Measurements from ENCODE around the gene LMO7. TPM values are rescaled to one million over a fixed set of nuclear protein-coding genes. Genes with fewer than 3 reads are reported as not detected.
A peak's percentile ranks its signal among the peaks of the same experiment; 100 is the strongest.

The LMO7 gene
- total and polyA plus RNA-seq, 2 experiments from 2014 or later = 139 to 232 TPM

GRCh38 chr13:75804054-75804453 is 167.9 kb downstream of the LMO7 start:
- H3K36me3 ChIP-seq = no peaks in the 10 kb centered on the region
- H3K4me3 ChIP-seq = peak overlapping the region; percentile 60
- TF ChIP-seq CTCF (IDR thresholded peaks at IDR 0.05; ENCODE audit: low read depth, low read length) = no peak
- peak overlapping the region; percentile 99 for H3K27ac ChIP-seq
- no peaks in the 10 kb centered on the region for H3K9me3 ChIP-seq (ENCODE audit: low read depth)
- DNase-seq (ENCODE audit: low read depth in 1 of 2, low spot score in 1 of 2) = peak; percentile 9 to 80
- peaks cover 41% of the 10 kb centered on the region for H3K4me1 ChIP-seq (ENCODE audit: low read depth)
- no peaks in the 10 kb centered on the region for H3K27me3 ChIP-seq

- H3K27ac ChIP-seq = peak overlapping the region; percentile 99
- peaks cover 42% of the 10 kb centered on the region for H3K4me1 ChIP-seq (ENCODE audit: low read depth)
- H3K27me3 ChIP-seq = no peaks in the 10 kb centered on the region
- no peak for DNase-seq (ENCODE audit: low read depth in 1 of 2, low spot score in 1 of 2)
- H3K4me3 ChIP-seq = peak overlapping the region; percentile 60
- no peak for TF ChIP-seq CTCF (IDR thresholded peaks at IDR 0.05; ENCODE audit: low read depth, low read length)
- H3K9me3 ChIP-seq (ENCODE audit: low read depth) = no peaks in the 10 kb centered on the region
- no peaks in the 10 kb centered on the region for H3K36me3 ChIP-seq
These were observed 168.5 kb downstream of the LMO7 start for GRCh38 chr13:75804605-75805004.

- Histone ChIP-seq H3K9me3 (ENCODE audit: low read depth) (no peaks in the 10 kb centered on the region), H3K27ac (peak overlapping the region; percentile 99), H3K36me3 (no peaks in the 10 kb centered on the region), H3K4me1 (ENCODE audit: low read depth) (peaks cover 36% of the 10 kb centered on the region), H3K4me3 (peak overlapping the region; percentile 60), H3K27me3 (no peaks in the 10 kb centered on the region)
- peak in 1 of 2 donors; percentile 36 for DNase-seq (ENCODE audit: low read depth in 1 of 2, low spot score in 1 of 2)
- TF ChIP-seq CTCF (IDR thresholded peaks at IDR 0.05; ENCODE audit: low read depth, low read length) = no peak
These were observed 170.0 kb downstream of the LMO7 start for GRCh38 chr13:75806117-75806516.

GRCh38 chr13:75811361-75811760 is 175.2 kb downstream of the LMO7 start:
- Histone ChIP-seq H3K27me3 (no peaks in the 10 kb centered on the region), H3K4me3 (no peak overlapping the region), H3K4me1 (ENCODE audit: low read depth) (peaks cover 32% of the 10 kb centered on the region), H3K36me3 (no peaks in the 10 kb centered on the region), H3K9me3 (ENCODE audit: low read depth) (no peaks in the 10 kb centered on the region), H3K27ac (no peak overlapping the region)
- DNase-seq (ENCODE audit: low read depth in 1 of 2, low spot score in 1 of 2) = no peak
- TF ChIP-seq CTCF (IDR thresholded peaks at IDR 0.05; ENCODE audit: low read depth, low read length) = no peak

- Histone ChIP-seq H3K4me1 (ENCODE audit: low read depth) (peaks cover 31% of the 10 kb centered on the region), H3K4me3 (no peak overlapping the region), H3K27ac (no peak overlapping the region), H3K9me3 (ENCODE audit: low read depth) (no peaks in the 10 kb centered on the region), H3K27me3 (no peaks in the 10 kb centered on the region), H3K36me3 (no peaks in the 10 kb centered on the region)
- no peak for TF ChIP-seq CTCF (IDR thresholded peaks at IDR 0.05; ENCODE audit: low read depth, low read length)
- DNase-seq (ENCODE audit: low read depth in 1 of 2, low spot score in 1 of 2) = no peak
These were observed 175.7 kb downstream of the LMO7 start for GRCh38 chr13:75811841-75812240.

GRCh38 chr13:75812751-75813181 is 176.6 kb downstream of the LMO7 start:
- Histone ChIP-seq H3K36me3 (peaks cover 4% of the 10 kb centered on the region), H3K9me3 (ENCODE audit: low read depth) (no peaks in the 10 kb centered on the region), H3K4me1 (ENCODE audit: low read depth) (peaks cover 24% of the 10 kb centered on the region), H3K27me3 (no peaks in the 10 kb centered on the region), H3K4me3 (no peak overlapping the region), H3K27ac (peak overlapping the region; percentile 3)
- TF ChIP-seq CTCF (IDR thresholded peaks at IDR 0.05; ENCODE audit: low read depth, low read length) = no peak
- DNase-seq (ENCODE audit: low read depth in 1 of 2, low spot score in 1 of 2) = peak in 1 of 2 donors; percentile 58

Measured in cardiac muscle cell (in vitro differentiated cells and primary cell).